ENCODE measurements around the gene L3MBTL1.
"Not testable (repeated sequence)": the region's sequence is repeated elsewhere in the genome, so short reads cannot be mapped to it uniquely, and the experiment has no call there.

L3MBTL1 gene

GRCh38 chr20:43507150-43508080, at the start of gene L3MBTL1:
L3MBTL1 (plus strand) TSS chr20:43507697; CDS start chr20:43513504, 5,807 bp downstream.
- peak; percentile 44 for DNase-seq

- DNase-seq: no peak
These were observed 49.0 kb upstream of the L3MBTL1 start for GRCh38 chr20:43458422-43458924.

GRCh38 chr20:43459022-43459942, 48.2 kb upstream of the L3MBTL1 start:
- DNase-seq: peak; percentile 31

- DNase-seq: no peak
These were observed 47.2 kb upstream of the L3MBTL1 start for GRCh38 chr20:43460172-43460829.

- DNase-seq: no peak
These were observed 46.7 kb upstream of the L3MBTL1 start for GRCh38 chr20:43460830-43461200.

- DNase-seq: no peak
These were observed 45.4 kb upstream of the L3MBTL1 start for GRCh38 chr20:43461894-43462659.

- DNase-seq: no peak
These were observed 44.6 kb upstream of the L3MBTL1 start for GRCh38 chr20:43462660-43463526.

GRCh38 chr20:43463527-43464218, 43.8 kb upstream of the L3MBTL1 start:
- no peak for DNase-seq

GRCh38 chr20:43464219-43464790, 43.2 kb upstream of the L3MBTL1 start:
- DNase-seq: no peak

- DNase-seq: no peak
These were observed 41.9 kb upstream of the L3MBTL1 start for GRCh38 chr20:43465625-43465943.

GRCh38 chr20:43467589-43467988, 39.9 kb upstream of the L3MBTL1 start:
- DNase-seq: no peak

GRCh38 chr20:43472671-43473380, 34.7 kb upstream of the L3MBTL1 start:
- DNase-seq: no peak

- DNase-seq: no peak
These were observed 34.2 kb upstream of the L3MBTL1 start for GRCh38 chr20:43473381-43473704.

- no peak for DNase-seq
These were observed 30.3 kb upstream of the L3MBTL1 start for GRCh38 chr20:43477193-43477592.

GRCh38 chr20:43477619-43478018, 29.9 kb upstream of the L3MBTL1 start:
- no peak for DNase-seq

- DNase-seq: no peak
These were observed 17.5 kb upstream of the L3MBTL1 start for GRCh38 chr20:43490038-43490437.

- DNase-seq: no peak
These were observed 15.4 kb upstream of the L3MBTL1 start for GRCh38 chr20:43492101-43492500.

GRCh38 chr20:43495388-43495787, 12.1 kb upstream of the L3MBTL1 start:
- no peak for DNase-seq

- not testable (repeated sequence) for DNase-seq
These were observed 5.5 kb upstream of the L3MBTL1 start for GRCh38 chr20:43502021-43502420.

- DNase-seq: no peak
These were observed 1.3 kb upstream of the L3MBTL1 start for GRCh38 chr20:43506238-43506637.

All from stimulated activated CD4-positive, alpha-beta T cell treated with anti-CD3 and anti-CD28 coated beads, Interleukin-15, amount 100 ng/mL, for 24 hours (primary cell).